ENCODE measurements around the gene BTF3. TPM values are rescaled to one million over a fixed set of nuclear protein-coding genes. Genes with fewer than 3 reads are reported as not detected.
"Not testable (repeated sequence)": the region's sequence is repeated elsewhere in the genome, so short reads cannot be mapped to it uniquely, and the experiment has no call there.

The BTF3 gene
- total RNA-seq, 4 donors from 2014 or later, result 407 to 480 (median 449) TPM

DNA sequence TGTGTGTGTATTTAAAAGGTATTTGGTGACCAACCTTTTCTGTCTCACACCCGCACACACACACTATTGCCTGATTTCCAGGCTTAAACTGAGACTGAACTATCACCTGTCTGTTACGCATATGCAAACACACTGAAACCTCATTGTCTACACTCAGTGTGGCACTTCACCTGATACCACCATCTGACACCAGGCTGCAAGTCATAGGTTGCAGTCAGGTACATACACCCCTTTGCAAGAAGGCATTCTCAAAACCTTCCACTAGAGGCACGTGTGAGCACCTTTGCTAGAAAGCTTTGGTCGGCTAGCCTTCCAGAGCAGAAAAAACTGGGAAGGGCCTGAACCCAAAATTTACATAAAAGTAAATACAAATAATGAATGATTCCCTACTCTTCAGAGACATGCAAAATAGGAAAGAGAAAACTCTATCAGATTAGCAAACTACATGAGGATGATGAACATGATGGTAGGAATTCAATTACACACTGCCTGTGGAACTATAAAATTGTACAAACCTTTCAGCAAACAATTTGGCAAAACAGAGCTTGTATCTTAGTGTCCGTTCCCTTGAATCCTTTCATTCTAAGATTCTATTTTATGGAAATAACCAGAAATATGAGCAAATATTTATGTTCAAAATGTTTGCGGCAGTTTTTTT is 43.7 kb upstream of the BTF3 start:
- DNase-seq (ENCODE audit: low spot score) (no peak), ATAC-seq (ENCODE audit: low FRiP score) (no peak)
- TF ChIP-seq CTCF (IDR thresholded peaks at IDR 0.05), result peak in 1 of 3 donors; percentile 11

DNA sequence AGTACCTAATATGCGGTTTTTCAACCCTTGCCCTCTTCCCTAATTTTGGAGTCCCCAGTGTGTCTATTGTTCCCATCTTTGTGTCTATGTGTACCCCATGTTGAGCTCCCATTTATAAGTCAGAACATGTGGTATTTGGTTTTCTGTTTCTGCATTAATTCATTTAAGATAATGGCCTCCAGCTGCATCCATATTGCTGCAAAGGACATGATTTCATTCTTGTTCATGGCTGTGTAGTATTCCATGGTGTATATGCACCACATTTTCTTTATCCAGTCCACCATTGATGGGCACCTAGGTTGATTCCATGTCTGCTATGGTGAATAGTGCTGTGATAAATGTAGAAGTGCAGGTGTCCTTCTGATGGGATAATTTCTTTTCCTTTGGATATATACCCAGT is 41.8 kb upstream of the BTF3 start:
- not testable (repeated sequence) for ATAC-seq (ENCODE audit: low FRiP score); DNase-seq (ENCODE audit: low spot score)

DNA sequence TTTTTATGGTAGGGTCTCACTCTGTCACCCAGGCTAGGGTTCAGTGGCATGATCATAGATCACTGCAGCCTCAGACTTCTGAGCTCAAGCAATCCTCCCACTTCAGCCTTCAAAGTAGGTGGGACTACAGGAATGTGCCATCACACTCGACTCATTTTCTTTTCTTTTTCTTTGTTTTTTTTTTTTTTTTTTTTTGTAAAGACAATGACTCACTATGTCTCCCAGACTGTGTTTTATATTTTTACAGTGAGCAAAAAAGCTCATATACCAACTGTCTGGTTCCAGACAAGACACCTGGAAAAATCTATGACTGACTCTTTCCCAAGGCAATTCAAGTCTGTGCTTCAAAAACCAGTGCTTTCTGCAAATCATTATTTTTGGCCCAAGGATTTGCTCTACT is 38.9 kb upstream of the BTF3 start:
- DNase-seq (ENCODE audit: low spot score), result no peak
- no peak for TF ChIP-seq CTCF (IDR thresholded peaks at IDR 0.05)
- no peak for ATAC-seq (ENCODE audit: low FRiP score)

GRCh38 chr5:73460133-73460532 is 38.1 kb upstream of the BTF3 start:
- no peak for DNase-seq (ENCODE audit: low spot score)
- TF ChIP-seq CTCF (IDR thresholded peaks at IDR 0.05), result no peak
- ATAC-seq (ENCODE audit: low FRiP score), result no peak

- TF ChIP-seq CTCF (IDR thresholded peaks at IDR 0.05), result no peak
- DNase-seq (ENCODE audit: low spot score), result no peak
Measured at GRCh38 chr5:73464016-73464745, 34.1 kb upstream of the BTF3 start.

GRCh38 chr5:73468638-73469037 is 29.6 kb upstream of the BTF3 start:
- ATAC-seq (ENCODE audit: low FRiP score); DNase-seq (ENCODE audit: low spot score): not testable (repeated sequence)

More at GRCh38 chr5:73464016-73464745, 34.1 kb upstream of the BTF3 start:
- ATAC-seq (ENCODE audit: low FRiP score), result no peak

DNA sequence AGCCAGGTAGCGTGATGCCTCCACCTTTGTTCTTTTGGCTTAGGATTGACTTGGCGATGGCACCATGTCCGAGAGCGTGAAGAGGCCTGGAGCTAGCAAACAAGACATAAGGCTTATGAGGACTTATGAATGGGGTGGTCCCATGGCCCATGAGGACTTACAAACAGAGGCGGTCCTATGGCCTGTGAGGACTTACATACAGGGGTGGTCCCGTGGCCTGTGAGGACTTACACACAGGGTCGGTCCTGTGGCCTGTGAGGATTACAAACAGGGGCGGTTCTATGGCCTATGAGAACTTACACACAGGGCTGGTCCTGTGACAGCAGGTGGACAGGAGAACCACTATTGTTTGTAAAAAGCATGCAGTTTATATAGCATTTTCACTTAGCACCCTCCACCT is 28.4 kb upstream of the BTF3 start:
- TF ChIP-seq CTCF (IDR thresholded peaks at IDR 0.05), result no peak
- DNase-seq (ENCODE audit: low spot score) (no peak), ATAC-seq (ENCODE audit: low FRiP score) (no peak)

- TF ChIP-seq CTCF (IDR thresholded peaks at IDR 0.05), result no peak
- ATAC-seq (ENCODE audit: low FRiP score) (no peak), DNase-seq (ENCODE audit: low spot score) (no peak)
Measured at GRCh38 chr5:73471654-73472053, 26.6 kb upstream of the BTF3 start.

Measured in omental fat pad (tissue), 4 donors.